GM21367 (cell line): ENCODE measurements around the gene BAZ2B.
"Not testable (repeated sequence)": the region's sequence is repeated elsewhere in the genome, so short reads cannot be mapped to it uniquely, and the experiment has no call there.

Experiments
- ATAC-seq: cut with Tn5 transposase; IDR thresholded peaks from one replicate; pipeline ENCODE4 v1.9.1; 2021; ENCODE audit not compliant: unreplicated experiment

Gene BAZ2B, protein sequence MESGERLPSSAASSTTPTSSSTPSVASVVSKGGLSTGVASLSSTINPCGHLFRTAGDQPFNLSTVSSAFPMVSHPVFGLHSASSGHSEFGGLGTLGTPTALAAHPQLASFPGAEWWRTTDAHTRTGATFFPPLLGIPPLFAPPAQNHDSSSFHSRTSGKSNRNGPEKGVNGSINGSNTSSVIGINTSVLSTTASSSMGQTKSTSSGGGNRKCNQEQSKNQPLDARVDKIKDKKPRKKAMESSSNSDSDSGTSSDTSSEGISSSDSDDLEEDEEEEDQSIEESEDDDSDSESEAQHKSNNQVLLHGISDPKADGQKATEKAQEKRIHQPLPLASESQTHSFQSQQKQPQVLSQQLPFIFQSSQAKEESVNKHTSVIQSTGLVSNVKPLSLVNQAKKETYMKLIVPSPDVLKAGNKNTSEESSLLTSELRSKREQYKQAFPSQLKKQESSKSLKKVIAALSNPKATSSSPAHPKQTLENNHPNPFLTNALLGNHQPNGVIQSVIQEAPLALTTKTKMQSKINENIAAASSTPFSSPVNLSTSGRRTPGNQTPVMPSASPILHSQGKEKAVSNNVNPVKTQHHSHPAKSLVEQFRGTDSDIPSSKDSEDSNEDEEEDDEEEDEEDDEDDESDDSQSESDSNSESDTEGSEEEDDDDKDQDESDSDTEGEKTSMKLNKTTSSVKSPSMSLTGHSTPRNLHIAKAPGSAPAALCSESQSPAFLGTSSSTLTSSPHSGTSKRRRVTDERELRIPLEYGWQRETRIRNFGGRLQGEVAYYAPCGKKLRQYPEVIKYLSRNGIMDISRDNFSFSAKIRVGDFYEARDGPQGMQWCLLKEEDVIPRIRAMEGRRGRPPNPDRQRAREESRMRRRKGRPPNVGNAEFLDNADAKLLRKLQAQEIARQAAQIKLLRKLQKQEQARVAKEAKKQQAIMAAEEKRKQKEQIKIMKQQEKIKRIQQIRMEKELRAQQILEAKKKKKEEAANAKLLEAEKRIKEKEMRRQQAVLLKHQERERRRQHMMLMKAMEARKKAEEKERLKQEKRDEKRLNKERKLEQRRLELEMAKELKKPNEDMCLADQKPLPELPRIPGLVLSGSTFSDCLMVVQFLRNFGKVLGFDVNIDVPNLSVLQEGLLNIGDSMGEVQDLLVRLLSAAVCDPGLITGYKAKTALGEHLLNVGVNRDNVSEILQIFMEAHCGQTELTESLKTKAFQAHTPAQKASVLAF (N-terminal part only)

DNA sequence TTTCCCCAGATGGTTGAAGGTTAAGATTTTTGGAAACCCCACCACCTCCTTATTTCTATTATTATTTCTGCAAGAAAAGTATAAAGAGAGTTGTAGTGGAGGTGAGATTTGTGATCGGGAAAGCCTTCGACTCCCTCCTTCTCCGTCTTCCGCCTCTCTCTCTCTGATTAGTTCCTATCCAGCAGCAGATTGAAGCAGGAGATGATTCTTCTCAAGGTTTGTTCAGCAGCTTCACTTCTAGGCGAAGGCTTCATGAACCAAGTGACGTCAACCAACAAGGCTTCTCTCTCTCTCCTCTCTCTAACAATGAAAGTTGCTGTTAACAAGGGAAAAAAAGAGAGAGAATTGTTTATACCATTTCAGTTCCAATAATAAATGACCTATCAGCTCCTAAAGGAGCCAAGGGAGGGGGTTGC is at the start of gene BAZ2B:
Gene BAZ2B (minus strand): TSS at position 263 of the 416 bp plus-strand sequence. CDS start 137,829 bp downstream, outside the sequence.
- ATAC-seq: peak; percentile 46

DNA sequence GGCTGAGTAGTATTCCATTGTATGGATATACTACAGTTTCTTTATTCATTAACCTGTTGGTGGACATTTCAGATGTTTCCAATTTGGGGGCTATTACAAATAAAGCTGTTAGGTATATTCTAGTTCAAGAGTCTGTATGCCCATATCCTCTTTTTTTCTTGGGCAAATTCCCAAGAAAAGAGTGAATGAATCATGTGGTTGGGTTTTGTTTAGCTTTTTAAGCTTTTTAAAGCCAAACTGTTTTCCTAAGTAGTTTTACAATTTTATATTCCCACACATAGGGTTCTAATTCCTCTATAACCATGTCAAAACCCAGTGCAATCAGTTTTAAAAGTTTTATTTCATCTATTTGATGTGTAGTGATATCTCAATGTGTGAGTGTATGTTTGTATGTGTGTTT is 44.9 kb upstream of the BAZ2B start:
- ATAC-seq: no peak

DNA sequence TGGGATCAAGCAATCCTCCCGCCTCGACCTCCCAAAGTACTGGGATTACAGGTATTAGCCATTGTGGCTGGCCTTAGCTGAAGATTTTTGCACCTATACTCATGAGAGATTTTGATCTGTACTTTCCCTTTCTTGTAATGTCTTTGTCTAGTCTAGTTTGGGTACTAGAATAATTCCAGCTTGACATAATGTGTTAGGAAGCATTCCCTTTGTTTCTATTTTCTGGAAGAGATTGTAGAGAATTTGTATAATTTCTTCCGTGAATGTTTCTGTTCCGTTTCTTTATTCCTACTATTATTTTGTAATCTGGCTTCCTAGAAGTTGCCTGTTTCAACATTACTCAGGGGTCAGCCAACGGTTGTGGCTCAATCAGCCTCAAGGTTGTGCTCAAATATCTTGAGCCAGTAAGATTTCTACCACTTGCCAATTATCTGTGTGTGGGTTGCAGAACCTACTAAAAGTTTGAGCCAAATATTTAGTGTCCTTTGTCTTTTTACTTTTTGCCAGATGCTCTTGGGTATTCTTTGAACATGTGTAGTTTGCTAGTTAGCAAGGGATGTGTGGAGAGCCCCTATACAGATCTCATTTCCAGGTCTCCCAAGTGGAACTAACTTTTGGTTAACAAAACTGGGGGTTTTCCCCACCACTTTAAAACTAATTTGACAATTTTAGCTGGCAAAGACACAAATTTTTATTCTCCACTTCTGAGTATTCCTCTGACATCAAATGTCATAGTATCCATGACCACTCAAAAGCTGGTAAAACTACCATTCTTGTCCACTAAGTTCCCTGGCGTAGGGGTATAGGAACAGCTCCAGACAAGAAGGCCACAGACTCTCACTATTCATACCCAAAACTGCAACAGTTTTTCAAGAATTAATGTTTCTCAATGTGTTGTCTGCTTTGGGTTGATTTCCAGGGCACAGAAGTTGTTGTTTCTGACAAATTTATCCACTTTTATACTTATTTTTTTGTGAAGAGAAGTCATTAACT is 42.8 kb upstream of the BAZ2B start:
- ATAC-seq: no peak

DNA sequence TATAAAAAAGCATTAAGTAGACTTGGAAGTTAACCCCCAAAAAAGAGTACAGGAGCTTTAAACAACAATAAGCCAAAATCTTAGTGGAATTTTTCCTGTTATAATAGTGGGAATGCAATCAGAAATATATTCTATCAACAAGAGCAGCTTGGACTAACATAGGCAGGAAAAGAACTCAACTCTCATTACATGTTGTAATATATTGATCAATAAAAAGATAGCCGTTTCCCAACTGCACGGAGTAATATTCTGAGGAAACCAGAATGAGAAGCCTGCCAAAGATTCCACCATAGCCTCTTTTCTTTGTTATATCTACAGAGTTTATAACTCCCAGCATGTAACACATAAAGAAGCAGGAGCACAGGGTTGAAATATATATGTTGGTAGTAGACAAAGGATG is 37.6 kb upstream of the BAZ2B start:
- no peak for ATAC-seq

DNA sequence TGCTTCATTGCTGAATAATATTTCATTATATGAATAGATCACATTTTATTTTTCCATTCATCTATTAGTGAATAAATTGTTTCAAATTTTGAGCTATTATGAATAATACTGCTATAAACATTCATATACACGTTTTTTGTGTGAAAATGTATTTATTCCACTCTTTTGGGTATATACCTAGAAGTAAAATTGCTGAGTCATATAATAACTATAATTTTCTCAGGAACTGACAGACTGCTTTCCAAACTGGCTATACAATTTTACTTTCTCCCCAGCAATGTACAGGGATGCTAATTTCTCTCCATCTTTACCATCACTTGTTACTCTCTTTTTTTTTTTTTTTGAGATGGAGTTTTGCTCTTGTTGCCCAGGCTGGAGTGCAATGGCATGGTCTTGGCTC is 35.5 kb upstream of the BAZ2B start:
- ATAC-seq: no peak

DNA sequence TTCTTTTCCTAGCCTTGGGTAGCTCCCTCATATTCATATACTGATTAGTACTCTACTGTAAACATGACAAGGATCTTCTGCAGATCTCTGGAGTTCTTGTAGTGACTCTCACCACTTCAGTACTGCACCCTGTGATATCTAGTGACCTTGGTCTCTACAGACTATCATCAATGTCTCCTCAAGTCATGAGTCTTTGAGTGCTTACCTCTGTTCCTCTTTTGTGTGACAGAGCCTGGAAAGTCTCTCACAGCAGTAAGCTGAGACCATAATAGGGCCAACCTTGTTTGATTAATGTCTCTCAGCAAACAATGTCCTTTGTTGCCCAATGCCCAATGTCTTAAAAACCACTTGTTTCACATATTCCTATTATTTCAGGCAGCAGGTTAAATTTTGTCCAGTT is 34.2 kb upstream of the BAZ2B start:
- no peak for ATAC-seq

DNA sequence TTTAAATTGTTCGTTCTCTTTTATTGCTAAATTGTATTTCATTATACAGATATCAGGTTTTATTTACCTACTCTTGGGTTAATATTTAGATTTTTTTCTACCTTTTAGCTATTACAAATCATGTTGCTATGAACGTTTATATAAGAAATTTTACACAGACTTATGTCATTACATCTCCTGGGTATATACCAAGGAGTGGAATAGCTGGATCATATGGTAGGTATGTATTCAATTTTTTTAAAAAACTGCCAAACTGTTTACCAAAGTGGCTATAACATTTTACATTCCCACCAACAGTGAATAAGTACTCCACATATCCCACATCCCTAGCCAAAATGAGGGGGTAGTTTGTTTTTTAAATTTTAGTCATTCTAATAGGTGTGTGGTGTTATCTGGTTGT is 32.3 kb upstream of the BAZ2B start:
- ATAC-seq: no peak

DNA sequence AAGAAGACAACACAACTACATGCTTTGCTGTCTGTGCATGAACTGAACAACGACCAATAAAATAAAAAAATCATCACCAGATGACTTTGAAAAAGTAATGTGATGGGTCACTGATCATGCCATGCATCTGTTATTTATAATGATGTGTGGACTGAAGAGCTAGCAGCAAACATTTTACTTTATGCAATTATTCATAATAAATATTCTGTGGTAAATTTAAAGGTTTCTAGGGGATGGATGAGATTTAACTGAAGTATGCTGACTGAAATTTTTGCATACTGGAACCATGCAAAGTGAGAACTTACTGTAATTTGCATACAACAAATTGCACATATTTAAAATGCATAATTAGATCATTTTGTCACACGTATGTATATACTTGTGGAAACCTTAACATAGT is 31.3 kb upstream of the BAZ2B start:
- ATAC-seq: no peak

DNA sequence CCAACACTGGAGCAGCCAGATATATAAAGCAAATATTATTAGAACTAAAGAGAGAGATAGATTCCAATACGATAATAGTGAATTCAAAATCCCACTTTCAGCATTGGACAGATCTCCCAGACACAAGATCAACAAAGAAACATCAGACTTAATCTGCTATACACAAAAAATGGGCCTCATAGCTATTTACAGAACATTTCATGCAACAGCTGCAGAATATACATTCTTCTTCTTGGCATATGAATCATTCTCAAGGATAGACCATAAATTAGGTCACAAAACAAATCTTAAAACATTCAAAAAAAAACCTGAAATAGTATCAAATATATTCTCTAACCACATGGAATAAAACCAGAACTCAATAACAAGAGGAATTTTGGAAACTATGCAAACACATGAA is 23.8 kb upstream of the BAZ2B start:
- no peak for ATAC-seq

DNA sequence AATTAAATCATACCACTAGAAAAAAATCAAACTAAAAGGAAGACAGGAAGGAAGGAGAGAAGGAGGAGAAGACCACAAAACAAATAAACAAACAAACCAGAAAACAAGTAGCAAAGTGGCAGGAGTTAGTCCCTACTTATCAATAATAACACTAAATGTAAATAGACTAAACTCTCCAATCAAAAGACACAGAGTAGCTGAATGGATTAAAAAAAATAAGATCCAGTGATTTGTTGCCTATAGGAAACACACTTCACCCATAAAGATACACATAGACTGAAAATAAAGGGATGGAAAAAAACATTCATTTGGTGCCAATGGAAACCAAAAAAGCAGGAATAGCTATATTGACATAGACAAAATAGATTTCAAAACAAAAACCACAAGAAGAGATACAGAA is 23.4 kb upstream of the BAZ2B start:
- ATAC-seq: no peak

DNA sequence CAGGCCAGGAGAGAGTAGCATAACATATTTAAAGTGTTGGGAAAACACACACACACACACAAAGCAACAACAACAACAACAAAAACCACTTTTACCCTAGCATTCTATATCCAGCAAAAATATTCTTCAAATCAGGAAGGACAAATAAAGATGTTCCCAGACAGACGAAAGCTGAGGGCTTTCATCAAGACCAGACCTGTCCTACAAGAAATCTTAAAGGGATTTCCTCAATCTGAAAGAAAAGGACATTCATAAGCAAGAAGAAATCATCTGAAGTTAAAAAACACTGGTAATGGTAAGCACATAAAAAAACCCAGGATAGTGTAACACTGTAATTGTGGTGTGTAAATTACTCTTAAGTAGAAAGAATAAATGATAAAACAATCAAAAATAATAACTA is 22.7 kb upstream of the BAZ2B start:
- ATAC-seq: no peak

DNA sequence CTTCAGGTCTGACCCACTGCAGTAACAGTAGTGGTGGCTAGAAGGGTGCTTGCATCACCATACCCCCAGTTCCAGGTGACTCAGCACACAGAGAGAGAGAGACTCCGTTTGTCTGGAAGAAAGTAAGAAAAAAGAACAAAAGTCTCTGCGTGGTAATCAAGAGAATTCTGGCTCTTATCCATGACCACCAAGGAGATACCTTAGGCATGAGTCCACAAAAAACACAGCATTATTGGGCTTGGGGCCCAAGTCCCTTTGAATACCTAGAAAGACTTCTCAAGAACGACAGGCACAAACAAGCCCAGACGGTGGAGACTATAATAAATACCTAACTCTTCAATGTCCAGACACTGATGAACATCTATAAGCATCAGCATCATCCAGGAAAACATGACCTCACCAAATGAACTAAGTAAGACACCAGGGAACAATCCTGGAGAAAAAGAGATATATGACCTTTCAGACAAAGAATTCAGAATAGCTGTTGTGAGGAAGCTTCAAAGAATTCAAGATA is 21.7 kb upstream of the BAZ2B start:
- ATAC-seq: no peak

DNA sequence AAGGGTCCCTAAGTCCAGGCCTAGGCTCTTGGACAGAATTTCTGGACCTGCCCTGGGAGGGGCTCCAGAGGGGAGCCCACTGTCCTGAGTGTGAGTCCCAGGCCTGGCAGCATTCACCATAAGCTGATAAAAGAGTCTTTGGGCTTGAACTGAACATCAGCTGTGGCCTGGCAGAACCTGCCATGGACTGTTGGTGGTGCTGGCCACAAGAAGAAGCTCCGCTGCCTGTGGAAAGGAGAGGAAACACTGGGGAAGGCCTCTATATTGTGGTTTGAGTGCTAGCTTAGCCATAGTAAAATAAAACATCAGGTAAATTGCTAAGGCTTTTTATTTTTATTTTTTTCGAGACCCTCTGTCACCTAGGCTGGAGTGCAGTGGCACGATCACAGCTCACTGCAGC is 20.9 kb upstream of the BAZ2B start:
- ATAC-seq: no peak

DNA sequence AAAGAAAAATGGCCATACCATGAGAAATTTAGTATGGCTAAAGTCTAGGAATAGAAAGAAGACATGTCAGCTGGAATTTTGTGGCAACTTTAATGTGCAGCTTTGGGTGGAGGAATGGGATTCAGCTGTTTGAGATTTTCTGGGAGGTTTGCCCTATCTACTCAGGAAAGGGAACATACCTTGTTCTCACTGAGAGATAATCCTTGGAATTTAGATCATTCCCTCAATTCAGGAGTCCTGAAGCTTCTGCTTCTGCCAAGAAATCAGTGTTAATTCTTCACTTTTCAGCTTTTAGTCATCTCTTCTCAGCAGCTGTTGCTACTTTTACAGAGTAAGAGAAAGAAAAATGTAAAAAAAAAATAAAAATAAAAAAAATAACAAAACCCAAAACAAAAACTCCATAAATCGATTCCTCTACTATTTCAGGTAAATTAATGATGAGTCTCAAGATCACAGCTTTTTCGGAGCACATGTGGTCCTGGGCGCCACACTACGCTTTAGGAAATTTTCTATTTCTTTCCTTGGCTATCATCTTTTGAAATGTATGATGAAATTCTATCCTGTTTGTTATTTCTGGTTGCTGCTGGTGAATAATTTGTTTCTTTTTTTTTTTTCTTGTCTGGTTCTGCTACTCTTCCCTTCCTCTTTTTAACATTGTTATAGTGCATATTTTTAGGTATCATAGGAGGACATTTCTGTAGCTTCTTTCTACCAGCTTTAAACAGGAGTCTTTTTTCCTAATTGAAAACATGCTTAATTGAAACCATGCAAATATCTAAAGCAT is 18.9 kb upstream of the BAZ2B start:
- no peak for ATAC-seq

DNA sequence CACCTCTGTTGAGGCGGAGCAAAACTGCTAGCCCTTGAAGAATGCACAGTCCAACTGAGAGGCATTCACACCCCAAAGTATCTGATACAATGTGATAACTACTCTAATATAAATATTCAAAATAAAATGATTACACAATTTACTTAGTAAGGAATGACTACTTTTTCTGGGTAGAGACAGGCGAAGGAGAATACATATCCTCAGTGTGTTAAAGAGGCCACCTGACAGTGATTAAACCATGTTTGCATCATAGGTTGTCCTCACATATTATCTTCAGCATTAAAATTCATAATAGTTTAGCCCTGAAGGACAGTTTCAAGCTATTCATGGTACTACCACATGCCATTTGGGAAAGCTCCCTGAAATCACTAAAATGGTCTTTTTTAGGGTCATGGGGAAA is 16.9 kb upstream of the BAZ2B start:
- no peak for ATAC-seq

DNA sequence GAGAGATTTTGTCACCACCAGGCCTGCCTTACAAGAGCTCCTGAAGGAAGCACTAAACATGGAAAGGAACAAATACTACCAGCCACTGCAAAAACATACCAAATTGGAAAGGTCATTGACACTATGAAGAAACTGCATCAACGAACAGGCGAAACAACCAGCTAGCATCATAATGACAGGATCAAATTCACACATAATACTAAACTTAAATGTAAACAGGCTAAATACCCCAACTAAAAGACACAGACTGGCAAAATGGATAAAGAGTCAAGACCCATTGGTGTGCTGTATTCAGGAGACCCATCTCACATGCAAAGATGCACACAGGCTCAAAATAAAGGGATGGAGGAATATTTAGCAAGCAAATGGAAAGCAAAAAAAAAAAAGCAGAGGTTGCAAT is 9.3 kb upstream of the BAZ2B start:
- not testable (repeated sequence) for ATAC-seq

DNA sequence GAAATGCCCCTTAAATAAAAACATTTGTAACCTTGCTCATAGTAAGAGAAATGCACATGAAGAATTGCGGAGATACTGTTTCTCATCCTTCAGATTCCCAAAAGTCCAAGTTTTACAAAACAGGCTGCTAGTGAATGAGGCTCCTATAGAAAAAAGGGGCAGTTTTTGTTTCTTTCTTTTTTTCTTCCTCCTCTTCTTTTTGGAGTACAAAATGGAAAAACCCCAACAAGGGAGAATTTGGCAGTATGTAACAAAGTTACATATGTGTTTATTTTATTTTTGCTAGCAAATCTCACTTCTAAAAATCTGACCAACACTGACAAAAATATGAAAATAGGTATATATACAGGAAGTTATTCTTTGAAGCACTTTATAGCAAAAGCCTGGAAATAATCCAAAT is 7.1 kb upstream of the BAZ2B start:
- ATAC-seq: no peak

DNA sequence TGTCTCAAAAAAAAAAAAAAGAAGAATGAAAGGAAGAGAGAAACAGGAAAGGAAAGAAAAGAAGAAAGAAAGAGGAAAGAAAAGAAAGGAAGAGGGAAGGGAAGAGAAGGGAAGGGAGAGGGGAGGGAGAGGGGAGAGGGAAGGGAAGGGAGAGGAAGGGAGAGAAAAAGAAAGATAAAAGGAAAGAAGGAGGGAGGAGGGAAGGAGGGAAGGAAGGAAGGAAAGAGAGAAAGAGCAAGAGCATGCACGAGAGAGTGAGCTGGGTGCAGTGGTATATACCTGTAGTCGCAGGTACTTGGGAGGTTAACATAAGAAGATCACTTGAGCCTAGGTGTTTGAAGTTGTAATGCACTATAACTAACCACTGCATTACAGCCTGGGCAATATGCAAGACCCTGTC is 6.6 kb upstream of the BAZ2B start:
- no peak for ATAC-seq

DNA sequence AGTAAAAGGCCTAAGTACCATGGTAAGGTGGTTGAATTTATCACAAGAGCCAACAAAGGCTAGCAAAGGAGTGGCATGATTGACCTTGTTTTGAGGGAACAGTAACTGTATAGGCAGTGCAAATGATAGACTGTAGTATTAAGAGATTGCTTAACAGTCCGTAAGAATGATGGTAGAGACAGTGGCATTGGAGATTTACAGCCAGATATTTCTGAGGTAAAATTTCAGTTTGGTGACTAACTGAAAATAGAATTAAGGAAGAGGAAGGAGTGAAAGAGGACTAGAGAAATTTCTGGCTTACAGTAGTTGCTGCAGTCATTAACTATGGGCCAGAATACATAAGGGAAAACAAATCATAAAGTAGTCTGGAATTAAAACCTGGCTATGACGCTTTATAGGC is 4.4 kb upstream of the BAZ2B start:
- no peak for ATAC-seq
